ENCODE results near the gene MYL2.

DNA sequence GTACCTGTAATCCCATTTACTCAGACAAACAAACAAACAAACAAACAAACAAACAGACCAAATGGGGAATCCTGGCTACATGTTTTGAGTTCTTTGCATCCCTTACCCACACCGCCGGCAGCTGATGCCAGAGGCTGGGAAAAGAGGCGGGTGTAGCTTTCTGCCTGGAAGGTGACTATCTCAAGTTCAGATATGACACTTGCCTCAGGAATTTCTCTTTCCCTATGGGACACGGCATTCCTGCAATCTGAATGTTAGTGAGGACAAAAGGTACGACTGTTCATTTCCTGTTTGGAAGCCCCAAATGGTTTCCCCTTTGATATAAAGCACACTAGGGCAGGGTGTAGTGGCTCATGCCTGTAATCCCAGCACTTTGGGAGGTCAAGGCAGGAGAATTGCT, 2.9 kb downstream of the MYL2 start:
- TF ChIP-seq, protein P1, sequence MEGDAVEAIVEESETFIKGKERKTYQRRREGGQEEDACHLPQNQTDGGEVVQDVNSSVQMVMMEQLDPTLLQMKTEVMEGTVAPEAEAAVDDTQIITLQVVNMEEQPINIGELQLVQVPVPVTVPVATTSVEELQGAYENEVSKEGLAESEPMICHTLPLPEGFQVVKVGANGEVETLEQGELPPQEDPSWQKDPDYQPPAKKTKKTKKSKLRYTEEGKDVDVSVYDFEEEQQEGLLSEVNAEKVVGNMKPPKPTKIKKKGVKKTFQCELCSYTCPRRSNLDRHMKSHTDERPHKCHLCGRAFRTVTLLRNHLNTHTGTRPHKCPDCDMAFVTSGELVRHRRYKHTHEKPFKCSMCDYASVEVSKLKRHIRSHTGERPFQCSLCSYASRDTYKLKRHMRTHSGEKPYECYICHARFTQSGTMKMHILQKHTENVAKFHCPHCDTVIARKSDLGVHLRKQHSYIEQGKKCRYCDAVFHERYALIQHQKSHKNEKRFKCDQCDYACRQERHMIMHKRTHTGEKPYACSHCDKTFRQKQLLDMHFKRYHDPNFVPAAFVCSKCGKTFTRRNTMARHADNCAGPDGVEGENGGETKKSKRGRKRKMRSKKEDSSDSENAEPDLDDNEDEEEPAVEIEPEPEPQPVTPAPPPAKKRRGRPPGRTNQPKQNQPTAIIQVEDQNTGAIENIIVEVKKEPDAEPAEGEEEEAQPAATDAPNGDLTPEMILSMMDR (IDR thresholded peaks at IDR 0.05): no peak
- TF ChIP-seq POLR2A (IDR thresholded peaks at IDR 0.05): no peak
